ENCODE results near the gene OR6K2.

The OR6K2 gene

DNA sequence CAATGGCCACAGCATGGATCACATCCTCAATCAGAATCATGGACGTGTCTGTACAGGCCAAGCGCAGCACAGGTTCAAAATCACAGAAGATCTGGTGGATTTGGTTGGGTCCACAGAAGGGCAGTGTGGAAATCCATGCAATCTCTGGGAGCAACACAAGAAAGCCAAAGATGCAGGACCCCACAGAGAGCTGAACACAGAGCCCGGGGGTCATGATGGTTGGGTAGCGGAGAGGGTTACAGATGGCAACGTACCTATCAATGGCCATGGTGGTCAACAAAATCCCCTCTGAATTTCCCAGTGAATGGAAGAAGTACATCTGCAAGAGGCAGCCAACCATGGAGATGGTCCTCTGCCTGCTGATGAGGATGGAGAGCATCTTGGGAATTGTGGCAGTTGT lies 24.0 kb upstream of the OR6K2 start:
- TF ChIP-seq CTCF (IDR thresholded peaks at IDR 0.05; ENCODE audit: borderline replicate concordance, control extremely low read depth, extremely low read depth, insufficient read depth, missing control alignments), result no peak
- in situ Hi-C loops (cut with MboI; ENCODE audit: low sequenced_read_pairs, unreplicated experiment), result no loop called here
- no peak for DNase-seq (ENCODE audit: low spot score)

DNA sequence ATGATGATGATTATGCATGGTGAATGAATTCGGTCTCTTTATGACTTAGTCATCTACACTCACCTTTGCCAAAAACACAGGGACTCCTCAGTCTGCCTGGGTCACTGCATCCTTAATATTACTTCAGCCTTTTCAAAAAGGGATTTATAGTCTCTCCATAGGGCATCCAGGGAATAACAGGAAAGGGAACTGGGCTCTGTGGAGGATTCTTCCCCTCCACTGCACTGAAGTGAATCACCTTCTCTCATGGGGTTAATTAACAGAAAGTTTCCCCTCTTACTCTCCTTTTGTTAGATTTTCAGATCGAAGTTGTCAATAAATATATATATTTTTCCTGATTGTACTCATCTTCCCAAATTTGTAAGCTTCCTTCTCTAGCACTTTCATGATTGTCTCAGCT lies 20.2 kb upstream of the OR6K2 start, which contains the start of gene OR6K3:
OR6K3 (minus strand) TSS at position 101 of the 400 bp plus-strand sequence. CDS start 2,605 bp downstream, outside the sequence.
- in situ Hi-C loops (cut with MboI; ENCODE audit: low sequenced_read_pairs, unreplicated experiment), result no loop called here
- no peak for TF ChIP-seq CTCF (IDR thresholded peaks at IDR 0.05; ENCODE audit: borderline replicate concordance, control extremely low read depth, extremely low read depth, insufficient read depth, missing control alignments)

GRCh38 chr1:158719664-158720063 lies 19.2 kb upstream of the OR6K2 start:
- no peak for DNase-seq (ENCODE audit: low spot score)
- TF ChIP-seq CTCF (IDR thresholded peaks at IDR 0.05; ENCODE audit: borderline replicate concordance, control extremely low read depth, extremely low read depth, insufficient read depth, missing control alignments), result no peak
- in situ Hi-C loops (cut with MboI; ENCODE audit: low sequenced_read_pairs, unreplicated experiment), result no loop called here

More for the DNA sequence above, 20.2 kb upstream of the OR6K2 start, which contains the start of gene OR6K3:
- no peak for DNase-seq (ENCODE audit: low spot score)

DNA sequence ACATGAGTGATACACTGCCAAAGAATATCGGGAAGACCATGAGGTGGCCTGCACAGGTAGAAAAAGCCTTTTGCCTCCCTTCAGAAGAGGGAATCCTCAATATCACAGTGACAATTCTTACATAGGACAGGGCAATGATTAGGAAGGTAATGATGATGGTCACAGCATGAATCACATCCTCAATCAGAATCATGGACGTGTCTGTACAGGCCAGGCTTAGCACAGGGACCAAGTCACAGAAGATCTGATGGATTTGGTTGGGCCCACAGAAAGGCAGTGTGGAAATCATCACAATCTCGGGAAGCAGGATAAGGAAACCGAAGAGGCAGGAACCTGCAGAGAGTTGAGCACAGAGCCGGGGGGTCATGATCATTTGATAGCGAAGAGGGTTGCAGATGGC lies 16.9 kb upstream of the OR6K2 start:
- TF ChIP-seq CTCF (IDR thresholded peaks at IDR 0.05; ENCODE audit: borderline replicate concordance, control extremely low read depth, extremely low read depth, insufficient read depth, missing control alignments), result no peak
- no peak for DNase-seq (ENCODE audit: low spot score)
- in situ Hi-C loops (cut with MboI; ENCODE audit: low sequenced_read_pairs, unreplicated experiment), result no loop called here

- DNase-seq (ENCODE audit: low spot score), result peak; percentile 5
- TF ChIP-seq CTCF (IDR thresholded peaks at IDR 0.05; ENCODE audit: borderline replicate concordance, control extremely low read depth, extremely low read depth, insufficient read depth, missing control alignments), result no peak
- in situ Hi-C loops (cut with MboI; ENCODE audit: low sequenced_read_pairs, unreplicated experiment), result no loop called here
Observed at GRCh38 chr1:158716335-158716734, 15.9 kb upstream of the OR6K2 start.

- TF ChIP-seq CTCF (IDR thresholded peaks at IDR 0.05; ENCODE audit: borderline replicate concordance, control extremely low read depth, extremely low read depth, insufficient read depth, missing control alignments), result no peak
- in situ Hi-C loops (cut with MboI; ENCODE audit: low sequenced_read_pairs, unreplicated experiment), result no loop called here
- DNase-seq (ENCODE audit: low spot score), result no peak
Observed at GRCh38 chr1:158714754-158715153, 14.3 kb upstream of the OR6K2 start.

DNA sequence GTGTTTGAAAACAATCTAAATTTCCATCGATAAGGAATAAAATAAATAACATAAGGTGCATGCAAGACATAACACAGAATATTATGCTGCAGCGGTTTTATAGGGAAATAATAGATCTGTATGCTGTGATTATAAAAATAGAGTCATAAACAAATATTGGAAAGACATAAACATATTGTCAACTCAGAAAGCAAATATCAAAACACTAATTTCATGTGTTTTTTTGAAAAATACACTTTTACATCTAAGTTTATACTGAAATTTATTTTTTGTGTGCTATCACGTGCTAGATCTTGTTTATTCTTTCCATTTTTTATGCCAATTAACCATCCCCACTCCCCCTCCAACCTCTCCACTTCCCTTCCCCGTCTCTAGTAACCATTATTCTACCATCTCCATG lies 10.6 kb upstream of the OR6K2 start:
- in situ Hi-C loops (cut with MboI; ENCODE audit: low sequenced_read_pairs, unreplicated experiment), result no loop called here

More for the DNA sequence above, 10.6 kb upstream of the OR6K2 start:
- no peak for TF ChIP-seq CTCF (IDR thresholded peaks at IDR 0.05; ENCODE audit: borderline replicate concordance, control extremely low read depth, extremely low read depth, insufficient read depth, missing control alignments)
- DNase-seq (ENCODE audit: low spot score), result no peak

Measured in GM13976 (cell line).